AG04450 (cell line): ENCODE data around the gene TNFRSF1B. TPM values are rescaled to one million over a fixed set of nuclear protein-coding genes. Genes with fewer than 3 reads are reported as not detected.
A peak's percentile ranks its signal among the peaks of the same experiment; 100 is the strongest.

Experiments
- CTCF ChIA-PET: fragments of 300-600, 350-600 bp; formaldehyde crosslinking; extraction: SDS; loops from one replicate; lab custom pipeline; 2022; ENCODE audit warnings: antibody characterized with exemption, inconsistent platforms; lab: Charles Lee
- POLR2A ChIA-PET: fragments of 350-600 bp; formaldehyde crosslinking; extraction: SDS; loops from one replicate; lab custom pipeline; 2021; ENCODE audit warnings: antibody characterized with exemption, inconsistent platforms; lab: Yijun Ruan, JAX
- DNase-seq: peaks from one replicate; pipeline ENCODE4 v3.0.0-alpha.2; 2011; ENCODE audit warnings: low read depth, low spot score
- H3K27ac ChIP-seq: one replicate; pipeline ENCODE4 v1.5.1; 2012; ENCODE audit warnings: low read depth, low read length, control low read depth
- H3K27me3 ChIP-seq: one replicate; pipeline ENCODE4 v1.6.0; 2012; ENCODE audit warnings: low read length; ENCODE audit not compliant: control insufficient read depth, insufficient read depth
- H3K4me3 ChIP-seq: 2 replicates; pipeline ENCODE4 v1.5.1; 2011; ENCODE audit warnings: mild to moderate bottlenecking, low read depth, low read length, control low read depth
- H3K9me3 ChIP-seq: 2 replicates; pipeline ENCODE4 v1.5.1; 2012; ENCODE audit warnings: low read length; ENCODE audit not compliant: control insufficient read depth, insufficient read depth
- polyA plus RNA-seq: library from polyadenylated mRNA; depleted of rRNA; stranded (reverse); fragments of >200 nt; gene quantifications from 2 replicates; pipeline ENCODE4 v1.2.3, GENCODE V29; 2011
- TF ChIP-seq, protein P1 (sequence below): IDR thresholded peaks from 2 replicates; pipeline ENCODE4 v1.5.1; 2011; ENCODE audit warnings: low read depth, low read length, control low read depth, inconsistent platforms

The TNFRSF1B gene
- polyA plus RNA-seq, 1 experiment: 5.9 TPM

DNA sequence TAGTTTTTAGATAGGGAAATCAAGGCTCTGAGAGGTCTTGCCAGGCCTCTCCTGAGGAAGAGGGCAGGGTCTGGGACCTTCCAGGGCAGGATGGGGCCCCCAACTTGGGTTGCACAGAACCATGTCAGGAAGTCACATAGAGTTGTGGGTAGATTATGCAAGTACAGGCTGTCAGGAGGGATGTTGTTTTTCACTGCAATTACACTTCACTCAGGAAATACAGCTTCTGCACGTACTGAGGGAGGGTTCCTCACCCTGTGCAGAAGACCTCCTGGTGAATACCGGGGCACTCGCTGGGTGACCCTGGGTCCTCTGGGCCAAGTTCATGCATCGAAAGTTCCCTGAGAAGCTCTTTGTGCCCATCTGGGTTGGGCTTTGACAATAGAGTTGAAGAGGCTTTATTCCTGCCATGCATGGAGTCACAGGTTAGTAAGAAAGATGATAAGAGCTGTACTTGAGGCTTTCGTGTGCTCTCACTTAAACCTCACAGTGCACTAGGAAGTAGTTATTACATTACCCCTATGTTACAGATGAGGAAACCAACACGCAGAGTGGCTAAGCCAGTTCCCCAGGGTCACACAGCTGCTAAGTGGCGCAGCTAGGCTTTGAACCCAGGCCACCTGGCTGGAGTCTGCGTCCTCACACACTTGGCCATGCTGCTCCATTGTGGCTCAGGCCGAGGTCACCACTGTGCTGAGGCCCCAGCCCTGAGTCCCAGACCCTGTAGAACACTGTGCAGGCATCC lies 16.2 kb upstream of the TNFRSF1B start:
- ChIA-PET CTCF (interaction anchor here (1.2 kb wide), 1 partner anchor 26 kb away, joined by 9 read pairs; no protein-coding TSS in a partner anchor), POLR2A (interaction anchor here (0.9 kb wide), 2 partner anchors 39 to 50 kb away, joined by 3 read pairs; no protein-coding TSS in a partner anchor)
- Histone ChIP-seq H3K9me3 (peaks cover 5% of the 10 kb centered on the region), H3K27ac (no peak overlapping the region), H3K27me3 (no peaks in the 10 kb centered on the region), H3K4me3 (no peak overlapping the region)
- no peak for DNase-seq
- TF ChIP-seq, protein P1, sequence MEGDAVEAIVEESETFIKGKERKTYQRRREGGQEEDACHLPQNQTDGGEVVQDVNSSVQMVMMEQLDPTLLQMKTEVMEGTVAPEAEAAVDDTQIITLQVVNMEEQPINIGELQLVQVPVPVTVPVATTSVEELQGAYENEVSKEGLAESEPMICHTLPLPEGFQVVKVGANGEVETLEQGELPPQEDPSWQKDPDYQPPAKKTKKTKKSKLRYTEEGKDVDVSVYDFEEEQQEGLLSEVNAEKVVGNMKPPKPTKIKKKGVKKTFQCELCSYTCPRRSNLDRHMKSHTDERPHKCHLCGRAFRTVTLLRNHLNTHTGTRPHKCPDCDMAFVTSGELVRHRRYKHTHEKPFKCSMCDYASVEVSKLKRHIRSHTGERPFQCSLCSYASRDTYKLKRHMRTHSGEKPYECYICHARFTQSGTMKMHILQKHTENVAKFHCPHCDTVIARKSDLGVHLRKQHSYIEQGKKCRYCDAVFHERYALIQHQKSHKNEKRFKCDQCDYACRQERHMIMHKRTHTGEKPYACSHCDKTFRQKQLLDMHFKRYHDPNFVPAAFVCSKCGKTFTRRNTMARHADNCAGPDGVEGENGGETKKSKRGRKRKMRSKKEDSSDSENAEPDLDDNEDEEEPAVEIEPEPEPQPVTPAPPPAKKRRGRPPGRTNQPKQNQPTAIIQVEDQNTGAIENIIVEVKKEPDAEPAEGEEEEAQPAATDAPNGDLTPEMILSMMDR: no peak

DNA sequence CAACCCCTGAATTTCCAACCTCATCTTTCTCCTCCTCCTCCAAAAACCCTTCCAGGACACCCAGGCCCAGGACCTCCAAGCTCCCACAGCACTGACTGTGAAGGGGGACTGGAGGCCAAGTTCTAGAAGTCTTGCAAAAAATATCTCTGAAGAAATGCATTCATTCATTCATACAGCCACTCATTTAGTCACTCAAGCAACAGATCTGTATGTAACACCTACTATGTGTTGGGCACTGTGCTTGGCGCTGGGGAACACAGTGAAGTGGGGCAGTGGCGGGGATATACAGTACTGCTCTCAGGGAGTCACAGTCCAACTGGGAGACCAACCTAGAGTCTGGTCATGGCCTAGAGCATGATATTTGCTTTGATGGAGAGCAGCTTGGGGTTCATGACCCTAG lies 15.3 kb upstream of the TNFRSF1B start:
- H3K4me3 ChIP-seq: no peak overlapping the region
- TF ChIP-seq, protein P1: no peak
- ChIA-PET CTCF (no interaction called here), POLR2A (no interaction called here)
- no peak overlapping the region for H3K27ac ChIP-seq
- DNase-seq: no peak
- peaks cover 5% of the 10 kb centered on the region for H3K9me3 ChIP-seq
- no peaks in the 10 kb centered on the region for H3K27me3 ChIP-seq

DNA sequence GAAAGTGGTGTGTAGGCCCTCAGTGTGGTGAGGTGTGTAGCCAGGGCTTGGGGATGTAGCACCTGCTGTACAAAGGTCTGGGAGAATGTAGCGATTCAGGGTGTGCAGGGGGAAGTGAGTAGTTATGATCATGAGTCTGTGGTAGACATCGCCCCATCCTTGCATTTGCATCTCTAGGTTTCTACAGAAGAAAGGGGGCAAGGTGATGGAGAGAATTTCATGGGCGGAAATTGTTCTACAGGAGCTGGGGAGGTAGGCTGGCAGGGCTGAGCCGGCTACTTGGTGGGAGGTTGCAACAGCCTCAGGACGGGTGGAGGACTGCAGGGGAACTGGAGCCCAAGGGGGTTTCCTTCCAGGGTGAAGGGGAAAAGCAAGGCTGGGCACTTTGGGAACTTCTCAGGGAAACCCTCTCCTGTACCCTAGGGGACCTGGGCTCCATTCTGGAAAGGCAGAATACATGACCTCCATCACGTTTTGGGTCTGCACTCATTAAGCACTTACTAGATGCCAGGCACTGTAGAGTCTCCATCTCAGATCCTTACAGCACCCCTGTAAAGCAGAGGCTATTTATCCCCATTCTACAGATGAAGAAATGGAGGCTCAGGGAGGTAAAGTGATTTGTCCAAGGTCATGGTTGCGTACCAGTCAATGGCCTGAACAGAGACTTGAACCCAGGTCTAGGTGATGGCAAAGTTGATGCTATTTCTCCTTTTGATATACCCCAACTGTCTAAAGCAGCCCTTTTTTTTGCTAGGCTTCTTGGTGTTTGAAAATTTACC lies 14.5 kb upstream of the TNFRSF1B start:
- CTCF ChIA-PET: interaction anchor here (1.0 kb wide), 1 partner anchor 28 kb away, joined by 4 read pairs; no protein-coding TSS in a partner anchor

DNA sequence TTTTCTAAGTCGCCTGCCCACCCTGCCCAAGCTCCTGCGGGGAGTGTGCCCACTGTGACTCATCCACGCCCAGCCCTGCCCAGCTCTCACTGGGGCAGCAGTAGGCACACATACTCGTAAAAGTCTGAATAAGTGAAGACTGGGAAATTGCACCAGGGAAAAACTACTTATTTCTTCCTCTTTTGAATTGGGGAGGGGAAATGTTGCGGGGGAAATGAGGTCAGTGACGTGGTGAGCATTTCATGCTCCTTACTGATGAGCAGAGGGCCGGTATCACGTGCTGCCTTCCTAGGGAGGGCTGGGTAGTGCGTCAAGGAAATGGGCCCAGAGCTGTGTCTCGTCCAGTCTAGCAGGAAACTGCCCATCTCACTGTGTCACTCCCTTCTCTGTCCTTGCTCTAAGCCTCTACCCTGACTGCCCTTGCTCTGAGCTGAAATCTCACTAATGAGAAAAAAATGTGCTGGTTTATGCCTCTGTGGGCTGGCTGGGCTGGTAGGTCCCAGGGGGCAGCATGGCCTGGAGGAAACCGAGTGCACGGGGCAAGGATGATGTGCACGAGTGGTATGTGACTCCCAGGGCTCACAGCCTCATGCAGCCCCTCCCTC lies 13.5 kb upstream of the TNFRSF1B start:
- CTCF ChIA-PET: interaction anchor here (1.0 kb wide), 1 partner anchor 29 kb away, joined by 4 read pairs; no protein-coding TSS in a partner anchor
- Histone ChIP-seq H3K27ac (peak overlapping the region; percentile 69), H3K4me3 (no peak overlapping the region), H3K9me3 (peaks cover 5% of the 10 kb centered on the region), H3K27me3 (no peaks in the 10 kb centered on the region)
- DNase-seq: peak; percentile 27
- TF ChIP-seq, protein P1: no peak
- POLR2A ChIA-PET: interaction anchor here (1.1 to 1.4 kb wide), 2 partner anchors 9 to 244 kb away, joined by 6 to 7 read pairs; no protein-coding TSS in a partner anchor

More for the DNA sequence above, 14.5 kb upstream of the TNFRSF1B start:
- H3K9me3 ChIP-seq: peaks cover 5% of the 10 kb centered on the region
- POLR2A ChIA-PET: interaction anchor here (1.4 kb wide), 1 partner anchor 10 kb away, joined by 6 read pairs; no protein-coding TSS in a partner anchor
- no peak overlapping the region for H3K4me3 ChIP-seq
- TF ChIP-seq, protein P1: no peak
- no peak for DNase-seq
- H3K27me3 ChIP-seq: no peaks in the 10 kb centered on the region
- peak overlapping the region; percentile 69 for H3K27ac ChIP-seq
